GM13977 (cell line): ENCODE results near the gene MCAM.

ENCODE experiments used
- DNase-seq: peaks from one replicate; pipeline ENCODE4 v3.0.0; 2012; ENCODE audit warnings: low spot score
- in situ Hi-C: fragments of 300-500 bp; cut with MboI; formaldehyde crosslinking; loops from one replicate; pipeline ENCODE4 v1.12.0; 2022; ENCODE audit warnings: low sequenced_read_pairs, low pct_unique_long_range_greater_than_20kb, mixed read lengths, inconsistent platforms; ENCODE audit not compliant: unreplicated experiment
- TF ChIP-seq, protein P1 (sequence below): IDR thresholded peaks from 2 replicates; pipeline ENCODE4 v1.5.1; 2012; ENCODE audit warnings: mild to moderate bottlenecking, control low read depth; ENCODE audit not compliant: insufficient read depth; ENCODE audit errors: extremely low read depth, missing control alignments

The MCAM gene

GRCh38 chr11:119337581-119338317 lies 20.8 kb upstream of the MCAM start:
- TF ChIP-seq, protein P1, sequence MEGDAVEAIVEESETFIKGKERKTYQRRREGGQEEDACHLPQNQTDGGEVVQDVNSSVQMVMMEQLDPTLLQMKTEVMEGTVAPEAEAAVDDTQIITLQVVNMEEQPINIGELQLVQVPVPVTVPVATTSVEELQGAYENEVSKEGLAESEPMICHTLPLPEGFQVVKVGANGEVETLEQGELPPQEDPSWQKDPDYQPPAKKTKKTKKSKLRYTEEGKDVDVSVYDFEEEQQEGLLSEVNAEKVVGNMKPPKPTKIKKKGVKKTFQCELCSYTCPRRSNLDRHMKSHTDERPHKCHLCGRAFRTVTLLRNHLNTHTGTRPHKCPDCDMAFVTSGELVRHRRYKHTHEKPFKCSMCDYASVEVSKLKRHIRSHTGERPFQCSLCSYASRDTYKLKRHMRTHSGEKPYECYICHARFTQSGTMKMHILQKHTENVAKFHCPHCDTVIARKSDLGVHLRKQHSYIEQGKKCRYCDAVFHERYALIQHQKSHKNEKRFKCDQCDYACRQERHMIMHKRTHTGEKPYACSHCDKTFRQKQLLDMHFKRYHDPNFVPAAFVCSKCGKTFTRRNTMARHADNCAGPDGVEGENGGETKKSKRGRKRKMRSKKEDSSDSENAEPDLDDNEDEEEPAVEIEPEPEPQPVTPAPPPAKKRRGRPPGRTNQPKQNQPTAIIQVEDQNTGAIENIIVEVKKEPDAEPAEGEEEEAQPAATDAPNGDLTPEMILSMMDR = no peak
- no peak for DNase-seq

DNA sequence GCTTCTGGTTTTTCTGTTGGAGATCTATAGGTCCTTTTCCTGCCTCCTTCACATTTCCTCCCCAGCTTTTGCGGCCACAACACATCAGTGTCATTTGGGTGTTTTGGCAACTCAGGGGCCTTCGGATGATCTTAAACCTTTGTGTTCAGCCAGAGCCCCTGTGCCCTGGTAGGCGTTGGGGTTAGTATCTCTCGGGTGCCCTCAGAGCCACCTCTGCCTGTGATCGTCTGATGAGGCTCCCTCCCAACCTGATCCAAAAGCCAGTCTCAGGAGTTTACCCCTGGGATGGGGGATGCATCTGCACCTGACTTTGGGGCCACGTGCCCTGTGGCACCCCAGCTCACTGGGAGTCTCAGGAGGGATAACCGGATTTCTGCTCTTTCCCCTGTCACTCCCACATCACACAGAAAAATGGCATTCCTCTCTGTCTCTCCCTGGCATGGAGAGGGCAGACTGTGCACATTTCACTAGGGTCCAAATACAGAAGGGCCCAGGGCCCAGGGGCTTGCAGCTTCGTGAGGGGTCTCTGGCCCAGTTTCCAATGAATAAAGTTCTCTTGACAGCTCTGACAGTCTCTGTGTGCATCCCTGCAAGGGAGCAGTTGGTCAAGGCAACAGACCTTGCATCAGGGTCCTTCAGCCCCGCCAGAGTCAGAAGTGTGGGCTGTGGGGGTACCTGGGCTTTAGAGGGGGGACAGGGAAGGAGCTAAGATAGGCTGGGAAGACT lies 20.0 kb upstream of the MCAM start:
- TF ChIP-seq, protein P1 = no peak
- in situ Hi-C loops = no loop called here
- DNase-seq = no peak

More at GRCh38 chr11:119337581-119338317, 20.8 kb upstream of the MCAM start:
- in situ Hi-C loops = no loop called here

DNA sequence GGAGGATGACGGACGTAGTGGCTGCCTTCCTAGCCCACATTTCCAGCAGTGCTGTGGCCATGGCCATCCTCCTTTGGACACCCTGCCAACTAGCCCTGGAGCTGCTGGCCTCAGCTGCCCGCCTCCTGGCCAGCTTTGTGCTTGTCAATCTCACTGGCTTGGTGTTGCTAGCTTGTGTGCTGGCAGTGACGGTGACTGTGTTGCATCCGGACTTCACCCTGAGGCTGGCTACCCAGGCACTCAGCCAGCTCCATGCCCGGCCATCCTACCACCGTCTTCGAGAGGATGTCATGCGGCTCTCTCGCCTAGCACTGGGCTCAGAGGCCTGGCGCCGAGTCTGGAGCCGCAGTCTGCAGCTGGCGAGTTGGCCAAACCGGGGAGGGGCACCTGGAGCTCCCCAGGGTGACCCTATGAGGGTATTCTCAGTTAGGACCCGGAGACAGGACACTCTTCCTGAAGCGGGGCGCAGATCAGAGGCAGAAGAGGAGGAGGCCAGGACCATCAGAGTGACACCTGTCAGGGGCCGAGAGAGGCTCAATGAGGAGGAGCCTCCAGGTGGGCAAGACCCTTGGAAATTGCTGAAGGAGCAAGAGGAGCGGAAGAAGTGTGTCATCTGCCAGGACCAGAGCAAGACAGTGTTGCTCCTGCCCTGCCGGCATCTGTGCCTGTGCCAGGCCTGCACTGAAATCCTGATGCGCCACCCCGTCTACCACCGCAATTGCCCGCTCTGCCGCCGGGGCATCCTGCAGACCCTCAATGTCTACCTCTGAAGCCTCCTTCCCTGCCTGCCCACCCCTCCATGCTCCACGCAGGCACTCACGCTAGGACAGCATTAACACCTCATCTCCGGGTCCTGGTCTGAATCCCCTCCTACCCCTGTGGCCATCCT lies 19.0 kb upstream of the MCAM start:
- in situ Hi-C loops = no loop called here
- no peak for DNase-seq
- TF ChIP-seq, protein P1 = no peak

DNA sequence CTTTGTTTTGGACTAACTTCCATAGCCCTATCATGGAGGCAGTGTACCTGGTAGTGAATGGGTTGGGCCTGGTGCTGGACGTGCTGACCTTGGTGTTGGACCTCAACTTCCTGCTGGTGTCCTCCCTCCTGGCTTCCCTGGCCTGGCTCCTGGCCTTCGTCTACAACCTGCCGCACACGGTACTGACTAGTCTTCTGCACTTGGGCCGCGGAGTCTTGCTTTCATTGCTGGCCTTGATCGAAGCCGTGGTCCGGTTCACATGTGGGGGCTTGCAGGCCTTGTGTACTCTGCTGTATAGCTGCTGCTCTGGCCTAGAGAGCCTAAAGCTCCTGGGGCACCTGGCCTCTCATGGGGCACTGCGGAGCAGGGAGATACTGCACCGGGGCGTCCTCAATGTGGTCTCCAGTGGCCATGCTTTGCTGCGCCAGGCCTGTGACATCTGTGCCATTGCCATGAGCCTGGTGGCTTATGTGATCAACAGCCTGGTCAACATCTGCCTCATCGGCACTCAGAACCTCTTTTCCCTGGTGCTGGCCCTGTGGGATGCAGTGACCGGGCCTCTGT lies 18.2 kb upstream of the MCAM start:
- in situ Hi-C loops = no loop called here
- DNase-seq = no peak
- TF ChIP-seq, protein P1 = no peak

GRCh38 chr11:119334174-119334930 lies 17.4 kb upstream of the MCAM start, which contains the start of gene RNF26:
Gene RNF26, plus strand, starts transcription at chr11:119334527. Its CDS starts 596 bp downstream, at chr11:119335123.
- DNase-seq = peak; percentile 99
- in situ Hi-C loops = no loop called here
- TF ChIP-seq, protein P1 = no peak
